ENCODE results near the gene RAI1. TPM values are rescaled to one million over a fixed set of nuclear protein-coding genes. Genes with fewer than 3 reads are reported as not detected.
A peak's percentile ranks its signal among the peaks of the same experiment; 100 is the strongest.

The RAI1 gene
- polyA plus RNA-seq, 2 of the 4 experiments (the other 2 are of a cell fraction) = 3.5 to 23.8 TPM

DNA sequence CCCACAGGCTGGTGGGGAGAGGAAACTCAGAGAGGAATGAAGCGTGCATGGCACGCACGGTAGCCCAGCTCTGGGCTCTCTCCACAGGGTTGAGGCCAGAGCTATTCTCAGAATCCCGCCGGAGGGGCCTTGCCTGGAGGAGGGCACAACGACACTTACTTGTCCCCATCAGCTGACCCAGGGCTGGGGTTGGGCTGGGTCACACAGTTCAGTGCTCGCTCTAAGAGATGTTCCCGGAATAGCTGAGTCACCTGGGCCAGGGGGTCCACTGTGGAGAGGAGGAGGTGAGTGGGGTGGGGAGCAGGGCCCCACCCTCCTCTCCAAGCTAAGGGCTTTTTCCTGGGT, 133.8 kb downstream of the RAI1 start (continued):
- TF ChIP-seq JUNB (IDR thresholded peaks at IDR 0.05) (no peak), MYC (IDR thresholded peaks at IDR 0.05; ENCODE audit: borderline replicate concordance, low read length) (no peak), HEYL (CRISPR knock-in tag; IDR thresholded peaks at IDR 0.05) (no peak), POLR2AphosphoS2 (conservative IDR thresholded peaks at IDR 0.05; ENCODE audit: low read length) (peak; percentile 47; the same call in 1 of the 2 replicates), MAFK (IDR thresholded peaks at IDR 0.05; ENCODE audit: partially characterized antibody) (no peak)

DNA sequence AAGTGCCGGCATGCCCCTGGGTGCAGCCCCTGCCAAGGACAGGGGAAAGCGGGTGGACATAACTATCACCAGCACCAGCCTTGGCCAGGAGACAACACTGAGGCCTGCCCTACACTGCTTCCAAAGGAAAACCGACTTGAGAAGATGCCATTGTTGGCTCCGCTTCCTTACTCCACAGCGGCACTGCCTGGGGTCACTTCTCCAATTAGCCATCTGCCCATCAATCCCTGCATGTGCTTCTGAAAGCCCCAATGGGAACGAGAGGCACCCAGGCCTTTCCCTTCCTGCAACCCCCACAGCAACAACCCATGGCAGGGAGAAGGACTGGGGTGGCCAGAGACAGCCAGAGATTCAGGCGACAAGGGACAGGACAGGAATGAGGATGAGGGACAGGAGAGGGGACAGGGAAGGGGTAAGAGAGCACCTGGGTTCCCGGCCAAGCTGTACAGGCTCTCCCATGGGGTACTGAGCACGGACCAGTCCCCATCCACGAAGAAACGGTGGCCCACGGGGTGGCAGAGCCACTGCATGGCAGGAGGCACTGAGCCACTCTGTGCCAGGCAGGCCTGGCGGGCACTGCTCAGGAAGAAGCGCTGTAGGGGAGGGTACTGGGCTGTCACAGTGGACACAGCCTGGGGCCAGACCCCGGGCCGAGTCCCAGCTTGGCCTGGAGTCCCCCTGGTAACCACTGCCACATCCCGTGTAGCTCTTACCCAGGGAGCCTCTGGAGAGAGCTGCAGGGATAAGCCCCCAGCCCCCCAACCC, 134.4 kb downstream of the RAI1 start:
- H3K4me2 ChIP-seq = 0 out of 3 replicates have a peak overlapping the region, but pooled peaks have one; percentile 2
- DNase-seq (ENCODE audit: low read depth in 1 of 2, low spot score in 1 of 2) (peak in 1 of 2 experiments; percentile 40), ATAC-seq (no peak), FAIRE-seq (no peak)
- H3K4me1 ChIP-seq = peaks cover 76% of the 10 kb centered on the region
- ChIA-PET CTCF (interaction anchor here (1.0 to 30.5 kb wide), 8 partner anchors 9 to 134 kb away, joined by 3 to 859 read pairs (median 30); partner anchors contain the start of genes RAI1 and SREBF1), POLR2A (interaction anchor here (0.8 to 3.6 kb wide), 2 partner anchors 8 to 21 kb away, joined by 3 to 22 read pairs; partner anchors contain the start of gene SREBF1)
- H3K4me3 ChIP-seq = no peak overlapping the region
- 87% methylated on average over 17 of the region's 17 CpGs for WGBS (ENCODE audit: missing lambda C conversion rate)
- TF ChIP-seq POLR2A (IDR thresholded peaks at IDR 0.05; ENCODE audit: low read length) (no peak), TFCP2L1 (CRISPR knock-in tag; IDR thresholded peaks at IDR 0.05) (no peak), NR3C1 (IDR thresholded peaks at IDR 0.05) (no peak), HOXA7 (CRISPR knock-in tag; IDR thresholded peaks at IDR 0.05) (no peak), ZC3H11A (IDR thresholded peaks at IDR 0.05) (no peak), BCL3 (IDR thresholded peaks at IDR 0.05) (no peak)
- TF ChIP-seq, protein P1, sequence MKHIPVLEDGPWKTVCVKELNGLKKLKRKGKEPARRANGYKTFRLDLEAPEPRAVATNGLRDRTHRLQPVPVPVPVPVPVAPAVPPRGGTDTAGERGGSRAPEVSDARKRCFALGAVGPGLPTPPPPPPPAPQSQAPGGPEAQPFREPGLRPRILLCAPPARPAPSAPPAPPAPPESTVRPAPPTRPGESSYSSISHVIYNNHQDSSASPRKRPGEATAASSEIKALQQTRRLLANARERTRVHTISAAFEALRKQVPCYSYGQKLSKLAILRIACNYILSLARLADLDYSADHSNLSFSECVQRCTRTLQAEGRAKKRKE (CRISPR knock-in tag; IDR thresholded peaks at IDR 0.05; ENCODE audit: low read depth) = no peak
- no peaks in the 10 kb centered on the region for H3K9me3 ChIP-seq
- peak overlapping the region; percentile 5 to 93; a peak in 5 of 6 replicates for H3K27ac ChIP-seq

- ChIA-PET CTCF (interaction anchor here (0.8 to 30.5 kb wide), 5 partner anchors 8 to 102 kb away, joined by 3 to 859 read pairs (median 57); partner anchors contain the start of gene SREBF1), POLR2A (interaction anchor here (3.6 kb wide), 1 partner anchor 20 kb away, joined by 22 read pairs; the partner anchor contains the start of gene SREBF1)
- TF ChIP-seq JUNB (IDR thresholded peaks at IDR 0.05) (no peak), JUN (IDR thresholded peaks at IDR 0.05) (peak in 1 of 2 experiments; percentile 18; a peak in 1 of 5 replicates)
- DNase-seq (ENCODE audit: low read depth in 1 of 2, low spot score in 1 of 2) (no peak), ATAC-seq (no peak), FAIRE-seq (no peak)
- H3K4me3 ChIP-seq = no peak overlapping the region
- H3K9me3 ChIP-seq = no peaks in the 10 kb centered on the region
- peaks cover 76% of the 10 kb centered on the region for H3K4me1 ChIP-seq
- 97% methylated on average over 21 of the region's 22 CpGs for WGBS (ENCODE audit: missing lambda C conversion rate)
- H3K27ac ChIP-seq = peak overlapping the region in 1 of 2 experiments; percentile 93; a peak in 3 of 6 replicates
- H3K4me2 ChIP-seq = no peak overlapping the region
These were observed 135.1 kb downstream of the RAI1 start for GRCh38 chr17:17816240-17816814.

GRCh38 chr17:17816831-17817551, 135.7 kb downstream of the RAI1 start:
- CTCF ChIA-PET = interaction anchor here (0.8 to 30.5 kb wide), 5 partner anchors 9 to 101 kb away, joined by 3 to 859 read pairs (median 57); partner anchors contain the start of gene SREBF1
- Histone ChIP-seq H3K4me1 (peaks cover 76% of the 10 kb centered on the region), H3K27ac (peak overlapping the region in 1 of 2 experiments; percentile 93; a peak in 3 of 6 replicates), H3K9me3 (no peaks in the 10 kb centered on the region), H3K4me2 (no peak overlapping the region), H3K4me3 (no peak overlapping the region)
- ATAC-seq (peak in 1 of 2 experiments; percentile 4; a peak in 1 of 6 replicates), DNase-seq (ENCODE audit: low read depth in 1 of 2, low spot score in 1 of 2) (no peak), FAIRE-seq (no peak)
- POLR2A ChIA-PET = interaction anchor here (1.4 to 6.1 kb wide), 2 partner anchors 19 to 102 kb away, joined by 5 to 105 read pairs; partner anchors contain the start of gene SREBF1
- 87% methylated on average over 24 of the region's 24 CpGs for WGBS (ENCODE audit: missing lambda C conversion rate)
- TF ChIP-seq PHF8 (IDR thresholded peaks at IDR 0.05; ENCODE audit: borderline replicate concordance, low read depth) (no peak), POLR2AphosphoS2 (conservative IDR thresholded peaks at IDR 0.05; ENCODE audit: low read length) (0 out of 2 replicates have a peak, but pooled peaks have one; percentile 47), CTCF (IDR thresholded peaks at IDR 0.05) (0 out of 3 replicates have a peak, but pooled peaks have one; percentile 8), HOXB5 (CRISPR knock-in tag; IDR thresholded peaks at IDR 0.05) (no peak), HES2 (IDR thresholded peaks at IDR 0.05) (no peak), BCL3 (IDR thresholded peaks at IDR 0.05) (no peak), ZFP36 (IDR thresholded peaks at IDR 0.05; ENCODE audit: borderline replicate concordance, partially characterized antibody) (no peak), MAZ (IDR thresholded peaks at IDR 0.05; ENCODE audit: borderline replicate concordance, low read depth, low read length) (no peak), CBX2 (IDR thresholded peaks at IDR 0.05; ENCODE audit: borderline replicate concordance, low read depth) (no peak), ZSCAN20 (CRISPR knock-in tag; IDR thresholded peaks at IDR 0.05) (no peak)

Measured in A549 (cell line).